ENCODE data around the gene ABHD14A.
A peak's percentile ranks its signal among the peaks of the same experiment; 100 is the strongest.
"Not testable (repeated sequence)": the region's sequence is repeated elsewhere in the genome, so short reads cannot be mapped to it uniquely, and the experiment has no call there.

ABHD14A gene

DNA sequence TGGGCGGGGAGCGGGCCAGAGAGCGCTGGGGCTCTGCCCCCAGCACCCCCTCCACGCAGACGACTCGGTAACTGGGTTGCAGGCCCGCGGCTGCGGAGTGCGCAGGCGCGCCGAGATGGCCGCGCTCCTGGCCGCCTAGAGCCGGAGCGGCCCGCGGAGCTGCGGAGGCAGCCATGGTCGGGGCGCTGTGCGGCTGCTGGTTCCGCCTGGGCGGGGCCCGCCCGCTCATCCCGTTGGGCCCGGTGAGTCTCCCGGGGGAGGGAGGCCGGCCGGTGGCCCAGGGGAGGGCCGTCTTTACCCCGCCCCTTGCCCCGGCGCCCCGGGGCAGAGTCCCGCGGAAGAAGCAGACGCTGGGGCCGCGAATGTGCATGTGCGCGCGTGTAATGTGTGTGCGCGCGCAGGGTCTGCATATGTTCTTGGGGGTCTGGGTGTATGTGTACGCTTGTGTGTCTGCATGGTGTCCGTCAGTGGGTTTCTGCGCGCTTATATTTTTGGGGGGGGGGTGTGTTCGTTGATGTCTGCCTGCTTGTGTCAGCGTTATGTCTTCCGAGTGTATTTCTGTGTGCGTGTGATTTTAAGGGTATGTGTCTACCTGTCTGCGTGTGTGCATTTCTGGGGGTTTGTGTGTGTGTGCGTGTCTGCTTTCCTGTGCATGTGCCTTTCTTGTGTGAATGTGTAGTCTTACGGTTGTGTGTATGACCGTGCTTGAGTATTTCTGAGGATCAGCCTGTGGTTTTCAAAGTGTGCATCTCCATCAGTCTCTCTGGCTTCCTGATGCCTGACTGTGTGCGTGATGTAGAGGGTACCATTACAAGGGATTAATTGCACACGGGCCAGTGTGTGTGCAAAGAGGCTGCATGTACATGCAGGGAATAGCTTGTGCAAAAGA is at the start of gene ABHD14A:
TSS of gene ABHD14A (plus strand) at position 102 of the 889 bp plus-strand sequence. CDS start at position 174, 72 bp downstream.
- DNase-seq (ENCODE audit: low read depth): peak; percentile 32

DNA sequence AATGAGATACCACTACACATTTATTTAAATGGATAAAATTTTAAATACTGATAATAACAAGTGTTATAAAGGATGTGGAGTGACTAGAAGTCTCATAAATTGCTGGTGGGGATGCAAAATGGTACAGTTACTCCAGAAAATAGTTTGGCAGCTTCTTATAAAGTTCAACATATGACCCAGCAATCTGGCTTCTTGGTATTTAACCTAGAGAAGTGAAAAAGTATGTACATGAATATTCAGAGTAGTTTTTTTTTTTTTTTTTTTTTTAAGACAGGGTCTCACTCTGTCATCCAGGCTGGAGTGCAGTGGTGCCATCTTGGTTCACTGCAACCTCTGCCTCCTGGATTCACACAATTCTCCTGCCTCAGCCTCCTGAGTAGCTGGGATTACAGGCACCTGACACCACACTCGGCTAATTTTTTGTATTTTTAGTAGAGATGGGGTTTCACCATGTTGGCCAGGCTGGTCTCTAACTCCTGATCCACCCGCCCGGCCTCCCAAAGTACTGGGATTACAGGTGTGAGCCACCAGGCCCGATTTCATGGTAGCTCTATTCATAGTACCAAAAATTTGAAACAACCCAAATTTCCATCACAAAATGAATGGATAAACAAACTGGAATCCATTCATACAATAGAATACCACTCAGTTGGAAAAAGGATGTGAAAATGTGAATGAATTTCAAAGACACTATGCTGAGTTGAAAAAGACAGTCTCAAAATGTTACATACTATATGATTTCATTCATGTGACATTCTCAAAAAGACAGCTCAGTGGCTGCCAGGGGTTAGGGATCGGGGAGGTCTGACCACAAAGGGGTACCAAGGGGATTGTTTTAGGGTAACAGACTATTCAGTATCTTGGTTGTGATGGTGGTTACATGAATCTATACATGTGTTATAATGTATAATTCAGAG is 47.5 kb upstream of the ABHD14A start:
- no peak for DNase-seq (ENCODE audit: low read depth)

DNA sequence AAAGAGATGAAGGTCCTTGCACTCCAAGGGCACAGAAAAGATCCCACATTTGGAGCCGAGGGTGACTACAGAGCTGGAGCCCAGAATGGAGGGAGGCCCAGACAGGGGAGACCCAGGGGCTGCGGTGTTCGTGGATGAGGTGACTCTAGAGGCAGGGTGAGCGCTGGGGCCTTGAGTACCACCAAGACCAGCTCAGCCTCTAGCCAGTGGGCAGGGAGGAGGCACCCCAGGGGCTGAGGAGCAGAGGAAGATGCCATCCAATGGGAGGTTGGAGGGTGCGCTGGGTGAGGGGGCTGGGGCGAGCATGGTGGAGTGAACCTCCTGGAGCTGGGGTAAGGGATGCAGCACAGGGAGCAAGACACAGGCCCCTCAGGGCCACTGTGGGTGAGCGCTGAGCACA is 46.4 kb upstream of the ABHD14A start:
- DNase-seq (ENCODE audit: low read depth): no peak

DNA sequence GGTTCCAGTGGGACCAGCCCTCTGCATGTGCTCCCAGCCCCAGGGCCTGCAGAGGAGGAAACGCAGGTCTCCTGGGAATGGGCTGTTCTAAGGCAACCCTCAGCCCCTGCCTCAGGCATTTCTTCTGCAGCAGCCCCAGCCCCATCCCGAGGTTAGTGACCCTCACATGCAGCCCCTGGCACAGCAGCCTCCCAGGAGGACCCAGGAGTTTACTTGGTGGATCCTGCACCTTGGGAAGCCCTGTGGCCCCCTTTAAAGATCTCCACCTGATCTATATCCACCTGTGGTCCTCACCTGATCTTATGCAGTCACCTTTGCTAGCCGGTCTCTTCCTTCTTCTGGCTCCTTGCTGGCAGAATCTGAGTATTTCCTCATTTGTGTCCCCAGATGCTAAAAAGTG is 45.9 kb upstream of the ABHD14A start:
- DNase-seq (ENCODE audit: low read depth): not testable (repeated sequence)

DNA sequence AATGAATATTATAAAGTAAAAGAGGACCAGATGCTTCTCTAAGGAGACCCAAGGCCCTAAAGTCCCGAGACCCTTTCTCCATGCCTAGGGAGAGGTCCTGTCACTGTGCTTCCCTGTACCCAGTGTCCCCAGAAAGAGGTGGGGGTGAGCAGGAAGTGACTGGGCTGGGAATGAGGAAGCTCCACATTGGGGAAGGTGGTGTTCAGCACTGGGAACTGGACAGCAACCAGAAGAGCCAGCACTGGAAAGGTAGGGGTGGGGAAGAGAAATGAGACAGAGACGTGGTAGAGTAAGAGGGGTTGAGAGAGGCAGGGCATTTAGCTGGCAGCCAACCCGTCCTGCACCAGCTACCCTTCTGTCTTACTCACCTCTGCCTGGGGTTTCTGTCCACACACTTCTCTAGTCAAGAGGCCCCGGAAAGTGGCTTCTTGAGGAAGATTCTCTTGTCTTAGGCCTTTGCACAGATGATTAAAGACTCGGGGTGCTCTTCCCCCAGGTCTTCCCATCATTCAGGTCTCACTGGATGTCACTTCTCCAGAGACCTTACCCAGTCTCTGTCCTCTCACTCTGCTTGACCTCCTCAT is 45.4 kb upstream of the ABHD14A start:
- DNase-seq (ENCODE audit: low read depth): no peak

DNA sequence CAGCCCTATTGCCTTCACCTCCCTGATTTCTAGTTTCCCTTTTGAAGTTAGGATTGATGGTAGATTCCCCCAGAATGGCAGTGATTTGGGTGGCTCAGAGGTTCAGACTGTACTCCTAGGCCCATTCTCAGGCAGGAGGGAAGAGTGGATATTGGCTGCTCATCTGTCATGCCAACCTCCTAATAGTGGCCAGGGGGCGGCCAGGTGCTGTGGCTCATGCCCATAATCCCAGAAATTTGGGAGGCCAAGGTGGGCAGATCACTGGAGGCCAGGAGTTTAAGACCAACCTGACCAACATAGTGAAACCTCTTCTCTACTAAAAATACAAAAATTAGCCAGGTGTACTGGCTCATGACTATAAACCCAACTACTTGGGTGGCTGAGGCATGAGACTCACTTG is 44.4 kb upstream of the ABHD14A start:
- DNase-seq (ENCODE audit: low read depth): no peak

DNA sequence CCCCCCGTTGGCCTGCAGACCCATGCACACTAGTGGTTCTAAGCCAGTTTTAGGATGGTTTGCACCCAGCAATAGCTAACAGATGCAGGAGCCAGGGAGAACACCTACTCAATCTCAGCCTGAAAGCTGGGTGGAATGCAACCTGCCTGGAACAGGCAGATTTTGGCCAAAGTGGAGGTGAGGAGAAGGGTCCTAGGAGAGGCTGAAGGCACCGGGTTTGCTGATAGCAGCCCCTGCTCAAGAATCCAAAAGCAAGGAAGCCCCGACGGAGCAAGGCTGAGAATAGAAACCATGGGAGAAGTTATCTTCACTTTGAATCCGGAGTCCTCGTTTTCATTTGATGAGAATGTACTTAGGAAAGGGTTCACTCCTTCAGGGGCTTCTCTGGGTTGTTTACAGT is 43.1 kb upstream of the ABHD14A start:
- no peak for DNase-seq (ENCODE audit: low read depth)

DNA sequence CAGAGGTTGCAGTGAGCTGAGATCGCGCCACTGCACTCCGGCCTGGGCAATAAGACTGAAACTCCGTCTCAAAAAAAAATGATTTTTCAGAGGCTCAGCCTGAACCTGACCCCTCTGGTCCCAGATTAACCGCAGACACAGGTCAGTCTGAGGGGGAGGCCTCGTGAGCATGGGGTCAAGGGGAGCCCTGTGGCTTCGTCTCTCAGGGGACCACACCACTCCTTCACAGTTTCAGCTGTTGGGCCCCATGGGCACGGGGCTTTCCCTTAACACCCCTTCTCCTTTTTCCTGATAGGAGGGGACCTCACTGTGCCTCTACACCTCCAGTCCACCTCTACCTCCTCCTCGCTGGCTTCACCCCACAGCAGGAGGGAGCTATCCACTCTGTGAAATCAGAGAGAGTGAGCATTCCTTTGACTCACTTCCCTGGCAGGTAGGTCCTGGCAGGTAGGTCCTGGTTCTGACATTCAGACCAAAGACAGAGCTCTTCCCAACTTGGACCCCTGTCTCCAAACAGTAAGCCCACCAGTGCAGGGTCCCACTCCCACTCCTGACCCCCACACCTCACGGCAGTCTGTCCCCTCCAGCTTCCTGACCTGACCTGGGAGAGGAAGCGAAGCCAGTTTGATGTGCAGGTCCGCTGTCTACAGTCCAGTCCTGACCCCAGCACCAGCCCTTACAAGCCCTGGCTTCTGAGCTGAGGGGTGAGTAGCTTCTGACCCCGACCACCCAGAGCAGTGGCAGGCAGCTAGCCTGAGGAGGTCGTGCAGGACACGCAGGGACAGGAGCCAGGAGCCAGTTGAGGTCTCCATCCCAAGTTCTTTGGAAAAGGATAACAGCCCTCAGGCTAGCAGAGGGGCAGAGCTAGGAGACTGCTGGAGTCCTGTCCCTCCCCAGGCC is 42.1 kb upstream of the ABHD14A start:
- no peak for DNase-seq (ENCODE audit: low read depth)

DNA sequence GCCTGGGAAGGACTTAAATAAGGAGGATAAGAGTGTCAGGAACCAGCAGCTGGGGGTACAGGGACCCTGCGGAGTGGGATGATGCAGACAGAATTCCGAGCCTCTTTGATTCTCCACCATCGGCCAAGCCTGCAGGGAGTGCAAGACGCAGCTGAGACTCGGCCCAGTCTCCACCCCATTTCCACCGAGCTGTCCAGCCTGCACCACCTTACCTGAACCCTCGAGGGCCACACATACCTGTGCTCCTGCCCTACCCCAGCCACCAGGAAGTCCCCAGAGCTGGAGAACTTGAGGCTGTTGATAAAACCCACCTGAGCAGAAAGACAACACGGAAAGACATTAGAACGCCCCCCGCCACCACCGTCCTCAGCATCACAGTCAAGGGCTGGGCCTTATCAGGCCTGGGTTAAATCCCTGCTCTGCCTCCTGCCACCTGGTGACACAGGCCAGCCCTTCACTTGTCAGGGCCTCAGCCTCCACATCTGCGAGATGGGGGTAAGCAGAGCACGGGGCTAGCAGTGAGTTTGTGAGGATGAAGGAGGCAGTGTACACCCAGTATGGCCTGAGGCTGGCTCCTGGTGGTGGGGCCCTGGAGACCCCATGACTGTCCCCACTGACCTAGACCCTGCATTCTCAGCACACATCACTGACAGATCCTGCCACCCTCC is 41.3 kb upstream of the ABHD14A start:
- DNase-seq (ENCODE audit: low read depth): no peak

DNA sequence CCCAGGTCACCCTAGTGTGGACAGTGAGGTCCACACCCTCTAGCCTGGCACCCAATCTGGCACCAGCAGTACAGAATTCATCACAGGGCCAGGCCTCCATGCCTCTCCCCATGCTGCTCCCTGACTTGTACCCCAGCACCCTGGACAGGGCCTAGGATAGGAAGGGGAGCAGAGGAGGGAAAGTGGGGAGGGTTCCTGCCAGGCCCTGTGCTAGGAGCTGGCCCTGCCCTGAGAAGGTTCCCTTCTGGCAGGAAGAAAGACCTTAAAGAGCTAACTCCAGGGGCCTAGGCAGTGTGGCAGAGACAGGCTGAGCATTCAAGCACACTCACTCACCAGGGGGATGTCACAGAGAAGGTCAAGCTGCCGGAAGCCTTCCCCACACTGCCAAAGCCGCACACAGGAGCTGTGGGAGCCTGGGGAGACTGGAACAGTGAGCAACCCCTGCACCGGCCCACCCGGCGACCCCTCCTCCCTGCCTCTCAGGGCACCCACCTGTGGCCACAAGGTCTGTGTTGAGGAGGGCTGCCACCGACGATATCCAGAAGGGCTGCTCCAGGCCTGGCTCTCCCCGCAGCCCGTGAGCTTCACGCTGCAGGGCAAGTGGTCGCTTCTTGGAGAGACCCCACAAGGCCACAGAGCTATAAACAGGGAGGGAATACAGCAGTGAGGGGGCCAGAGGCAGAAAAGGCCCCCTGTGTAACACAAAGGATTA is 40.6 kb upstream of the ABHD14A start:
- no peak for DNase-seq (ENCODE audit: low read depth)

DNA sequence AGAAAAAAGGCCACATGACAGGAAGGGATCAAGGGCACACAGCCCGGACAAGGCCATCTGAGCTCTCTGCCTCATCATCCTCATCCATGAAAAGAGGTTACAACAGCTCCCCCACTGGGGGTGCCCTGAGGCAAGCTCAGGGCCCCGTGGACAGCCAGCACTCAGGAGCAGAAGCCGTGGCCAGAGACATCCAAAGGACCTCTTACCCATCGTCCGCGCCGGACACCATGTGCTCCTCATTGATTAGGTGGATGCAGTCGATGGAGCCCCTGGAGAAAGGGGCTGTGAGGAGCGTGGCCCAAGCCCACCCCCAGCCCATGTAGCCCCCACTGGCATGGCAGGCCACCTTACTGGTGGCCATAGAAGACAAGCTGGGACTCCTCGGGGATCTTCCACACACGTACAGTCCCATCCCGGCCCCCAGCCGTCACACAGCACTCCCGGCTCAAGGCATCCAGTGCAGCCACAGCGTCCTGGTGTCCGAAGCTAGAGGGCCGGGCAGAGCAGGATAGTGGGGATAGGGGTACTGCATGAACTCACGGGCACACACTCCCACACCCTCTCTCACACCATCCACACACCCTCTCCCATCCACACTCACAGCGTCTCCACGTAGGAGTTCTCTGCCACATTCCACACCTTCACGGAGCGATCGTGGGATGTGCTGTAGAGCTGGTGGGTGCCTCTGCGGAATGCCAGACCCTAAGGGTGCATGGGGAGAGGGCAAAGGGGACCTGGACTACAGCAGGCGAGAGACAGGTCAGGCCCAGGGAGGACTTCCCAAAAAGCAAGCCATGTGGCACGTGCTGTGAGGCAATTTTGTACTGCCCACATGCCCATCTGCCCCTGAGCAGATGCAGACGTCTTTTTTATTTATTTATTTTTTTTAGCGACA is 39.6 kb upstream of the ABHD14A start:
- DNase-seq (ENCODE audit: low read depth): no peak

DNA sequence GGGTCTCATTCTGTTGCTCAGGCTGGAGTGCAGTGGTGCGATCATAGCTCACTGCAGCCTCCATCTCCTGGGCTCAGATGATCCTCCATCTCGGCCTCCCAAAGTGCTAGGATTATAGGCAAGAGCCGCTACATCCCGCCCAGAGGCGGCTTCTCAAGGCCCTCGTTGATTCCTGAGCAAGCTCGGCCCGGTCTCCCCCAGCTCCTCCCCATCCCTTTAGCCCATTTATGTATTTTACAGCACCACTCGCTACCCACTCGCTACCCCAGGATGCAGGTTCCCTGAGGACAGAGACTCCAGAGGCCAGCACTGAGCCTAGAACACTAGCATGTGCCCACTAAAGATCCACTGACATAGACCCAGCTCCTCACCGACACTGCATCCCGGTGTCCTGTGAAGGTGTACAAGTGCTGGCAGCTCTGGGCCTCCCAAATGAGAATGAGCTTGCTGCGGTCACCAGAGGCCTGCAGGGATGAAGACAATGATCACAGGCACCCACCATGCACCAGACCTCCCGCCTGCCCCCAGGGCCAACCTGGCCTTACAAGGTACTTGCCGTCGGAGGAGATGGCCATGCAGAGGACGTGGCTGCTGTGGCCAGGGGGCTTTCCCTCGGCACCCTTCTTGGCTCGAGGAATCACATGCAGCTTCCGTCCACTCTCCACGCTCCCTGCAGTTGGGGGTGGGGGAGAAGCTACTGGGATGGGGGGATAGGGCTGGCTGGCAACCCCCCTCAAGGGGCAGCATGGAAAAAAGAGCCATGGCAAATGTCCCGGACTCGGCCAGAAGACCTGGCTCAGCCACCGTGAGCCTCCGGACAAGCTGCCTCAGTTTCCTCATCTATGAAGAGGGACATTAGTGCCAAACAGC is 38.7 kb upstream of the ABHD14A start:
- DNase-seq (ENCODE audit: low read depth): no peak

DNA sequence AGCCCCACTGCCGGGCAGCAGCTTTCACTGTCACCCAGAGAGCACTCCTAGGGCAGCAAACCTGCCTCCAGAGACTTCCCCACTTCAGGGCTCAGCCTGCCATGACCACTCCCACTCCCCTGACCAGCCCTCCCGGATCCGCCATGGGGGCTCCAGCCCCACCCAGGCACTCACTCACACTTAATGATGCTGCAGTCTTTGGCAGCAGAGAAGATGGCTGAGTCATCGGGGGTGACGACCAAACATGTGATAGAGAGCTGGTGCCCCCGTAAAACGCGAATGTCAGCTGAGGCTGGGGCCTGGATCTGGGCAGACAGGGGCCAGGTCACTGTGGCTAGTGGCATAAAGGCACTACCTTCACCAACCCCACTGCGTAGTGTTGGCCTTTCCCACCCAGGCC is 37.9 kb upstream of the ABHD14A start:
- no peak for DNase-seq (ENCODE audit: low read depth)

DNA sequence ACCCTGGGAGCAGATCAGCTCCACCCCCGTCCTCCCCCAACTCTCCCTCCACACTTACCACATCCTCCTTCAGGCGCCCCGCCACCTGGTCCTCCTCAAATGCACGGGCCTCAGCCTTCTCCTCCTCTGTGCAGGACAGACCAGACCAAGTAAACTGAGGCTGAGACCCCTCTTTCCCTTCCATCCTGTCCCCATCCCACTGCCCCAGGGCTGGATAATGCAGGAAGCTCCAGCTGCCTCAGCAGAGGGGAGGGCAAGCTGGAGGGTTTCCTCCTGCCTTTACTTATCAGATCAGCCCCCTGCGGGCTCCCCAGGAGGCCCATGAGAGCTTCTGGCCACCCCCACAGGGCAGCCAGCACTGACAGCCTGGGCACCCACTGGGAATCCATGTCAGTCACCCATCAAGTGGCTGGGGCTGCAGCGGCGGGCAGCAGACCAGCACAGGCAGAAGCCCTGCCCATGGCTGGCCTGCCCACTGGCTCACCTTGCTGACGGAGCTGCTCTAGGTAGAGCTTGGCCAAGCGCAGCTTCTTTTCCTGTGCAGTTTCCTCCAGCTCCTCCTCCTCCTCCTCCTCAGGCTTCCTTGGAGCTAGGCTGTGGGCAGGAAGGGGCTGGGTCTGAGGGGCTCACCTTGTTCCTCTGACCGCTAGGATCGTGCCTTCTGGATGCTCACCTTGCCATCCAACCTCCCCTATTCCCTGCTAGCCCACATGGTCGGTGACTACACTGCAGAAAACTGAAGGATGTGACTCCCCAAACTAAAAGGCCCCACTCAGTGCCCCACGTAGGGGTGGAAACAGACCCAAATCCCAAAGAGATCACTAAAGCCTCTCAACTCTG is 37.0 kb upstream of the ABHD14A start:
- DNase-seq (ENCODE audit: low read depth): no peak

DNA sequence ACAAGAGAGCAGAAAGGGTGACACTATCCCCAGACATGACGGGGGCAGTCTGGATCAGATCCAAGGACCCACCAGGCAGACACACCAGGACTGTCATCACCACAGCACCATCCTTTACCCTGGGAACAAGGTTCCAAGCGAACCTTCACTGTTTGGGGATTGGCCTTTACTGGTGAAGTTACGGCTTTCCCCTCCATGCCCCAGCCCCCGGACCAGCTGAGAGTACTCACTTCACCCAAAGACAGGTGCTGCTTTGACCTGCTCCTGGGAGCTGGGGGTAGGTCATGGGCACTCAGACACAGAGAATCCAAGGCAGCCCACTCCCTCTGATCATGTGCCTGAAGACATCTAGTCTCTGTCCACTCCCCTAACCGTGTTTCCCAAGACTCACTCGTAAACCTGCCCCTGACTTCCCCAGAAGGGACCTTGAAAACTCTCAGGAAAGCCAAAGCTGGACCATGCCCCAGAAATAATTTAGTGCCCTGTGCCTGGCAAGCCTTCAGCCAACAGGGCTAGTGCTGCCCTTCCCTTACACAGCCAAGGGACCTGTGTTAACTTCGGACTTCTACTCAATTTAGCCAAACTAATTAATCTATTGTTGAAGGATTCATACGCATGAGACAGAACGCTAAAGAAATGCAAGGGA is 36.0 kb upstream of the ABHD14A start:
- DNase-seq (ENCODE audit: low read depth): no peak

DNA sequence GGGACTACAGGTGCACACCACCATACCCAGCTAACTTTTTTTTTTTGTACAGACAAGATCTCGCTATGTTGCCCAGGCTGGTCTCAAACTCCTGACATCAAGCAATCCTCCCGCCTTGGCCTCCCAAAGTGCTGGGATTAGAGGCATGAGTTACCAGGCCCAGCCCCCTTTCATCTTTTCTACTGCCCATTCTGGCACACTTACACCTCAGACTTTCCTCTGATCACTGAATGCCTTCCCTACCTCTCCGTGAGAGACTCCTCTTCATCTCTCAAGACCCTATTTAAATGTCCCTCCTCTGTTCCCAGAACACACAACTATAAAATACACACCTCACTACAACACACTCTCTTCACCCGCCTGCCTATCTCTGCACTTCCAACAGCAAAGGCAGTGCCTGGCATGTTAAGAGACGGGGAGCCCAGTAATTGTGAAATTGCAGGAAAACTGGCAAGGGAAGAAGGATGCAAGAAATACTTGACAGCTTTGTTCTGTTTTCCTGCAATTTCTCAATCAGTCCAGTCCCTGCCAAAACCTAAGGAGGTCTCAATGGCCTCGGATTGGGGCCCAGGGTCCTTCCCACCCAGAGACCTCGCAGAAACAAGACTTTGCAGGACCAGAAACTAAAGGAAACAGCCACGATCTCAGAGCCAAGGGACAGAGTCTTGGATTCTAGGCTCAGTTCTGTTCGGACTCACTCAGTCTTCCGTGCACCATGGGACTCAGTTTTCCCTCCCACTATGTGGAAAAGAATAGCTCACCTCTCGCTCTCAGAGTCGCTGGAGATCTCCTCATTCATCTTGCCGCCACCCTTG is 34.0 kb upstream of the ABHD14A start:
- no peak for DNase-seq (ENCODE audit: low read depth)

Measured in stimulated activated CD8-positive, alpha-beta memory T cell treated with anti-CD3 and anti-CD28 coated beads, Interleukin-15, amount 100 ng/mL, for 1 hour (primary cell).